Renal cortical epithelial cell (primary cell): ENCODE results near the gene FSHR. TPM values are rescaled to one million over a fixed set of nuclear protein-coding genes. Genes with fewer than 3 reads are reported as not detected.
A peak's percentile ranks its signal among the peaks of the same experiment; 100 is the strongest.

ENCODE experiments used
- DNase-seq: peaks from one replicate; pipeline ENCODE4 v3.0.0-alpha.2; 2011; ENCODE audit warnings: low read depth
- total RNA-seq: library from RNA; depleted of rRNA; stranded (reverse); fragments of >200 nt; gene quantifications from 2 replicates; pipeline ENCODE4 v1.2.3, GENCODE V29; 2014

The FSHR gene
- total RNA-seq, 1 donor from 2014 or later, result 0.05 TPM

- no peak for DNase-seq
Observed at GRCh38 chr2:48954935-48955334, 199.4 kb downstream of the FSHR start.

GRCh38 chr2:48954311-48954710, 200.0 kb downstream of the FSHR start:
- no peak for DNase-seq

GRCh38 chr2:48952614-48953013, 201.7 kb downstream of the FSHR start:
- no peak for DNase-seq

GRCh38 chr2:48952143-48952542, 202.2 kb downstream of the FSHR start:
- no peak for DNase-seq

- DNase-seq, result no peak
Observed at GRCh38 chr2:48948400-48949125, 205.8 kb downstream of the FSHR start.

- peak; percentile 58 for DNase-seq
Observed at GRCh38 chr2:48946449-48947048, 207.8 kb downstream of the FSHR start.

GRCh38 chr2:48944956-48945355, 209.4 kb downstream of the FSHR start:
- no peak for DNase-seq

- DNase-seq, result no peak
Observed at GRCh38 chr2:48943436-48943835, 210.9 kb downstream of the FSHR start.

- DNase-seq, result no peak
Observed at GRCh38 chr2:48941908-48942307, 212.4 kb downstream of the FSHR start.

GRCh38 chr2:48941456-48941855, 212.9 kb downstream of the FSHR start:
- DNase-seq, result no peak

GRCh38 chr2:48940606-48941005, 213.7 kb downstream of the FSHR start:
- no peak for DNase-seq

GRCh38 chr2:48939232-48939631, 215.1 kb downstream of the FSHR start:
- no peak for DNase-seq

- no peak for DNase-seq
Observed at GRCh38 chr2:48938231-48938630, 216.1 kb downstream of the FSHR start.

- DNase-seq, result no peak
Observed at GRCh38 chr2:48934807-48935206, 219.5 kb downstream of the FSHR start.

GRCh38 chr2:48933828-48934497, 220.4 kb downstream of the FSHR start:
- no peak for DNase-seq

GRCh38 chr2:48932667-48933066, 221.6 kb downstream of the FSHR start:
- DNase-seq, result no peak

- no peak for DNase-seq
Observed at GRCh38 chr2:48929571-48930301, 224.6 kb downstream of the FSHR start.

- peak; percentile 12 for DNase-seq
Observed at GRCh38 chr2:48927355-48927754, 227.0 kb downstream of the FSHR start.

- no peak for DNase-seq
Observed at GRCh38 chr2:48915884-48916283, 238.4 kb downstream of the FSHR start.

GRCh38 chr2:48915227-48915626, 239.1 kb downstream of the FSHR start:
- DNase-seq, result no peak

GRCh38 chr2:48914477-48915089, 239.7 kb downstream of the FSHR start:
- no peak for DNase-seq
